Measurements from ENCODE around the gene ARHGAP25. TPM values are rescaled to one million over a fixed set of nuclear protein-coding genes. Genes with fewer than 3 reads are reported as not detected.

ARHGAP25 gene
- total RNA-seq, 1 experiment from 2014 or later = 0.27 TPM

- Histone ChIP-seq H3K27me3 (ENCODE audit: insufficient read depth, low read length) (no peaks in the 10 kb centered on the region), H4K20me1 (ENCODE audit: insufficient read depth) (no peaks in the 10 kb centered on the region)
- BruUV-seq (replicated peaks) = no TSS peak
Observed at GRCh38 chr2:68690851-68691250, 43.8 kb upstream of the ARHGAP25 start.

More at GRCh38 chr2:68690851-68691250, 43.8 kb upstream of the ARHGAP25 start:
- no peaks in the 10 kb centered on the region for H3K9me3 ChIP-seq (ENCODE audit: control insufficient read depth in 1 of 2, insufficient read depth in 1 of 2, low read depth in 1 of 2, low read length in 2 of 2)
- H3K4me3 ChIP-seq (replicated peaks in 1 of 2; ENCODE audit: low read depth in 1 of 2, low read length in 2 of 2) = no peak overlapping the region
- no peak for TF ChIP-seq RAD21 (IDR thresholded peaks at IDR 0.05; ENCODE audit: low read depth)
- TF ChIP-seq SP1 (IDR thresholded peaks at IDR 0.05; ENCODE audit: low read depth) = no peak
- TF ChIP-seq POLR2AphosphoS5 (IDR thresholded peaks at IDR 0.05; ENCODE audit: low read depth, low read length) = no peak
- TF ChIP-seq, protein P1, sequence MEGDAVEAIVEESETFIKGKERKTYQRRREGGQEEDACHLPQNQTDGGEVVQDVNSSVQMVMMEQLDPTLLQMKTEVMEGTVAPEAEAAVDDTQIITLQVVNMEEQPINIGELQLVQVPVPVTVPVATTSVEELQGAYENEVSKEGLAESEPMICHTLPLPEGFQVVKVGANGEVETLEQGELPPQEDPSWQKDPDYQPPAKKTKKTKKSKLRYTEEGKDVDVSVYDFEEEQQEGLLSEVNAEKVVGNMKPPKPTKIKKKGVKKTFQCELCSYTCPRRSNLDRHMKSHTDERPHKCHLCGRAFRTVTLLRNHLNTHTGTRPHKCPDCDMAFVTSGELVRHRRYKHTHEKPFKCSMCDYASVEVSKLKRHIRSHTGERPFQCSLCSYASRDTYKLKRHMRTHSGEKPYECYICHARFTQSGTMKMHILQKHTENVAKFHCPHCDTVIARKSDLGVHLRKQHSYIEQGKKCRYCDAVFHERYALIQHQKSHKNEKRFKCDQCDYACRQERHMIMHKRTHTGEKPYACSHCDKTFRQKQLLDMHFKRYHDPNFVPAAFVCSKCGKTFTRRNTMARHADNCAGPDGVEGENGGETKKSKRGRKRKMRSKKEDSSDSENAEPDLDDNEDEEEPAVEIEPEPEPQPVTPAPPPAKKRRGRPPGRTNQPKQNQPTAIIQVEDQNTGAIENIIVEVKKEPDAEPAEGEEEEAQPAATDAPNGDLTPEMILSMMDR (IDR thresholded peaks at IDR 0.05 in 2 of 3, conservative IDR thresholded peaks at IDR 0.05 in 1 of 3; ENCODE audit: borderline replicate concordance in 1 of 3, insufficient read depth in 1 of 3, low read depth in 2 of 3, low read length in 2 of 3) = no peak
- TF ChIP-seq ATF3 (IDR thresholded peaks at IDR 0.05) = no peak
- TF ChIP-seq YY1 (IDR thresholded peaks at IDR 0.05; ENCODE audit: extremely low read depth, insufficient replicate concordance, low read depth, low read length) = no peak
- no peak for TF ChIP-seq ZNF274 (IDR thresholded peaks at IDR 0.05; ENCODE audit: low read depth, low read length)
- TF ChIP-seq EZH2phosphoT487 (IDR thresholded peaks at IDR 0.05; ENCODE audit: borderline replicate concordance) = no peak
- TF ChIP-seq SIN3A (IDR thresholded peaks at IDR 0.05; ENCODE audit: low read depth) = no peak
- TF ChIP-seq POLR2A (IDR thresholded peaks at IDR 0.05; ENCODE audit: borderline replicate concordance, extremely low read depth, insufficient read depth, insufficient read length) = no peak
- TF ChIP-seq, protein P2, sequence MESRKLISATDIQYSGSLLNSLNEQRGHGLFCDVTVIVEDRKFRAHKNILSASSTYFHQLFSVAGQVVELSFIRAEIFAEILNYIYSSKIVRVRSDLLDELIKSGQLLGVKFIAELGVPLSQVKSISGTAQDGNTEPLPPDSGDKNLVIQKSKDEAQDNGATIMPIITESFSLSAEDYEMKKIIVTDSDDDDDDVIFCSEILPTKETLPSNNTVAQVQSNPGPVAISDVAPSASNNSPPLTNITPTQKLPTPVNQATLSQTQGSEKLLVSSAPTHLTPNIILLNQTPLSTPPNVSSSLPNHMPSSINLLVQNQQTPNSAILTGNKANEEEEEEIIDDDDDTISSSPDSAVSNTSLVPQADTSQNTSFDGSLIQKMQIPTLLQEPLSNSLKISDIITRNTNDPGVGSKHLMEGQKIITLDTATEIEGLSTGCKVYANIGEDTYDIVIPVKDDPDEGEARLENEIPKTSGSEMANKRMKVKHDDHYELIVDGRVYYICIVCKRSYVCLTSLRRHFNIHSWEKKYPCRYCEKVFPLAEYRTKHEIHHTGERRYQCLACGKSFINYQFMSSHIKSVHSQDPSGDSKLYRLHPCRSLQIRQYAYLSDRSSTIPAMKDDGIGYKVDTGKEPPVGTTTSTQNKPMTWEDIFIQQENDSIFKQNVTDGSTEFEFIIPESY (IDR thresholded peaks at IDR 0.05; ENCODE audit: extremely low read depth, insufficient replicate concordance, low read length) = no peak
- TF ChIP-seq, protein P3, sequence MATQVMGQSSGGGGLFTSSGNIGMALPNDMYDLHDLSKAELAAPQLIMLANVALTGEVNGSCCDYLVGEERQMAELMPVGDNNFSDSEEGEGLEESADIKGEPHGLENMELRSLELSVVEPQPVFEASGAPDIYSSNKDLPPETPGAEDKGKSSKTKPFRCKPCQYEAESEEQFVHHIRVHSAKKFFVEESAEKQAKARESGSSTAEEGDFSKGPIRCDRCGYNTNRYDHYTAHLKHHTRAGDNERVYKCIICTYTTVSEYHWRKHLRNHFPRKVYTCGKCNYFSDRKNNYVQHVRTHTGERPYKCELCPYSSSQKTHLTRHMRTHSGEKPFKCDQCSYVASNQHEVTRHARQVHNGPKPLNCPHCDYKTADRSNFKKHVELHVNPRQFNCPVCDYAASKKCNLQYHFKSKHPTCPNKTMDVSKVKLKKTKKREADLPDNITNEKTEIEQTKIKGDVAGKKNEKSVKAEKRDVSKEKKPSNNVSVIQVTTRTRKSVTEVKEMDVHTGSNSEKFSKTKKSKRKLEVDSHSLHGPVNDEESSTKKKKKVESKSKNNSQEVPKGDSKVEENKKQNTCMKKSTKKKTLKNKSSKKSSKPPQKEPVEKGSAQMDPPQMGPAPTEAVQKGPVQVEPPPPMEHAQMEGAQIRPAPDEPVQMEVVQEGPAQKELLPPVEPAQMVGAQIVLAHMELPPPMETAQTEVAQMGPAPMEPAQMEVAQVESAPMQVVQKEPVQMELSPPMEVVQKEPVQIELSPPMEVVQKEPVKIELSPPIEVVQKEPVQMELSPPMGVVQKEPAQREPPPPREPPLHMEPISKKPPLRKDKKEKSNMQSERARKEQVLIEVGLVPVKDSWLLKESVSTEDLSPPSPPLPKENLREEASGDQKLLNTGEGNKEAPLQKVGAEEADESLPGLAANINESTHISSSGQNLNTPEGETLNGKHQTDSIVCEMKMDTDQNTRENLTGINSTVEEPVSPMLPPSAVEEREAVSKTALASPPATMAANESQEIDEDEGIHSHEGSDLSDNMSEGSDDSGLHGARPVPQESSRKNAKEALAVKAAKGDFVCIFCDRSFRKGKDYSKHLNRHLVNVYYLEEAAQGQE (IDR thresholded peaks at IDR 0.05; ENCODE audit: low read depth) = no peak
- TF ChIP-seq EGR1 (IDR thresholded peaks at IDR 0.05; ENCODE audit: low read depth) = no peak
- no peak for TF ChIP-seq EZH2 (IDR thresholded peaks at IDR 0.05)
- TF ChIP-seq, protein P4, sequence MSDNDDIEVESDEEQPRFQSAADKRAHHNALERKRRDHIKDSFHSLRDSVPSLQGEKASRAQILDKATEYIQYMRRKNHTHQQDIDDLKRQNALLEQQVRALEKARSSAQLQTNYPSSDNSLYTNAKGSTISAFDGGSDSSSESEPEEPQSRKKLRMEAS (IDR thresholded peaks at IDR 0.05) = no peak
- no peak for TF ChIP-seq ELF1 (IDR thresholded peaks at IDR 0.05; ENCODE audit: borderline replicate concordance, low read depth)
- no peak for TF ChIP-seq SRF (IDR thresholded peaks at IDR 0.05; ENCODE audit: low read depth)
- TF ChIP-seq ZFX (IDR thresholded peaks at IDR 0.05) = no peak
- no peak for TF ChIP-seq CBX3 (IDR thresholded peaks at IDR 0.05; ENCODE audit: low read depth)
- no peaks in the 10 kb centered on the region for H3K79me2 ChIP-seq (ENCODE audit: insufficient read depth, low read length)
- intact Hi-C loops (cut with micrococcal nuclease) = no loop called here
- H3K36me3 ChIP-seq (ENCODE audit: control insufficient read depth in 1 of 2, insufficient read depth in 2 of 2, low read length in 2 of 2) = no peaks in the 10 kb centered on the region
- CTCF ChIA-PET = interaction anchor here (2.3 kb wide), 1 partner anchor 18 kb away, joined by 7 read pairs; no protein-coding TSS in a partner anchor
- no peak overlapping the region for H2AFZ ChIP-seq (ENCODE audit: low read depth, low read length, poor library complexity, severe bottlenecking)
- no peaks in the 10 kb centered on the region for H3K4me1 ChIP-seq (ENCODE audit: control insufficient read depth in 1 of 2, insufficient read depth in 2 of 2, low read length in 2 of 2)
- ATAC-seq (no peak), DNase-seq (ENCODE audit: low read depth, low spot score) (no peak)
- H3K27ac ChIP-seq (ENCODE audit: low read depth, low read length) = no peak overlapping the region
- POLR2A ChIA-PET = no interaction called here
- RAD21 ChIA-PET (ENCODE audit: low non-redundant PET in 1 of 2, low total read pairs in 2 of 2, uncharacterized antibody in 2 of 2, unreplicated experiment in 2 of 2) = no interaction called here
- no peaks in the 10 kb centered on the region for H3K9me2 ChIP-seq (ENCODE audit: insufficient read depth)
- no peak overlapping the region for H3K9ac ChIP-seq (ENCODE audit: low read length)
- no peak overlapping the region for H3K4me2 ChIP-seq (ENCODE audit: low read length)
